GM21786 (cell line): ENCODE results near the gene NID1.
"Not testable (repeated sequence)": the region's sequence is repeated elsewhere in the genome, so short reads cannot be mapped to it uniquely, and the experiment has no call there.

Source experiments
- ATAC-seq: cut with Tn5 transposase; IDR thresholded peaks from one replicate; pipeline ENCODE4 v1.9.1; 2021; ENCODE audit not compliant: unreplicated experiment

NID1 gene

GRCh38 chr1:235972311-235972689 is 92.6 kb downstream of the NID1 start:
- peak; percentile 26 for ATAC-seq

DNA sequence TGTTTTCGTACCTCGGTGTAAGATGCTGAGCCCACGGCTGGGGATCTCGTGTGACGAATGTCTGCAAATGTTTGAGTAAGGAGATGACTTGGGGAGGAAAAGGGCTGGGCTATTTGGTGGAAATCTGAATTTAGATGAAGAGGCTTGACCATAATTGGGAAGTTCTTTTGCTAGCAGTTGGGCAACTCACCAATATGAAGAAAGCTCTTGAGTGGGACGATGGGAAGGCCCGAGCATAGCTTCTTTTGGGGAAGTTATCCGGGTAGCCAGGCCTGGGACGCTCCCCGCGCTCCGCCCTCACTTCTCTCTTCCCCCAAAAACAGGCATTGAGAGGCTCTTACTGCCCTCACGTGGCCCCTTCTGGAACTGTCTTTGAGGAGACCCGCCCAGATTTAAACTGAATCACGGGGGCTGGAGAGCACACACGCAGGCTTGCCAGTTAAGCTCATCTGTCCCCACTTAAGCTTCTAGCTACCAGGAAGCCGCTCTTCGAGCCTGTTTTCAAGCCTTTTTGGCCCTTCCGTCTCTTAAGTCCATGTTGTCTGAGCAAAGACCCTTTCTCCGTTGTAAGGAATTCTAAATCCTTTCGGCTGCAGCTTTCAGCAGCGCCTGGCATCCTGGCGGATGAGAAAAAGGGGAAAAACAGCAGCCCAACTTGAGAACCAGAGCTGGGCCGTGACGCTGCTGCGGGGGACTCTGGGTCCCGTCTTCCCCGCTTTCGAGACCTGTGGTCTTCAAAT is 93.1 kb downstream of the NID1 start:
- ATAC-seq = peak; percentile 97

DNA sequence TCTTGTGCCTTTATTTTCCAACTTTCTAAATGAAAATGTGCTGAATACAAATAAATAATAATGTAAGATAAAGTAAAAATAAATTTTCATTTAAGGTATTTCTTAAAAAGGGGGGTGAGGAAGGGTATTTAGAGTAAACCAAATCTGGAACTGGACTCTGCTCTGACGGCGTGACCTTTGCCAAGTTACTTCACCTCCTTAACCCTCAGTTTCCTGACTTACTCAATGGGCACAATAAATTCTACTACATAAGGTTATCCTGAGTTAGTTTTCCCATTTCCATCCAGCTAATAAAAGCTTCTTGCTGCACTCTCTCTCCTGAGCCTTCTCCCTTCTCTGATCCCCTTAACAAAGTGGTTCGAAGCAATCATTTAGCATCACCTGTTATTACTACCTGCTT is 93.9 kb downstream of the NID1 start:
- ATAC-seq = no peak

GRCh38 chr1:235968831-235969230 is 96.1 kb downstream of the NID1 start:
- ATAC-seq = no peak

DNA sequence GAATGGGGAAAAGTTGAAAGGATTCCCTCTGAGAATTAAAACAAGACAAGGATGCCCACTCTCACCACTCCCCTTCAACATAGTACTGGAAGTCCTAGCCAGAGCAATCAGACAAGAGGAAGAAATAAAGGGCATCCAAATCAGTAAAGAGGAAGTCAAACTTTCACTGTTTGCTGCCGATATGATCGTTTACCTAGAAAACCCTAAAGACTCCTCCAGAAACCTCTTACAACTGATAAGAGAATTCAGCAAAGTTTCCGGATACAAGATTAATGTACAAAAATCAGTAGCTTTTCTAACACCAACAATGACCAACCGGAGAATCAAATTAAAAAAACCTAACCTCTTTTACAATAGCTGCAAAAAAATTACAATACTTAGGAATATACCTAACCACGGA is 98.8 kb downstream of the NID1 start:
- ATAC-seq = not testable (repeated sequence)

GRCh38 chr1:235960809-235961208 is 104.1 kb downstream of the NID1 start:
- ATAC-seq = no peak

GRCh38 chr1:235958021-235958420 is 106.9 kb downstream of the NID1 start:
- no peak for ATAC-seq

DNA sequence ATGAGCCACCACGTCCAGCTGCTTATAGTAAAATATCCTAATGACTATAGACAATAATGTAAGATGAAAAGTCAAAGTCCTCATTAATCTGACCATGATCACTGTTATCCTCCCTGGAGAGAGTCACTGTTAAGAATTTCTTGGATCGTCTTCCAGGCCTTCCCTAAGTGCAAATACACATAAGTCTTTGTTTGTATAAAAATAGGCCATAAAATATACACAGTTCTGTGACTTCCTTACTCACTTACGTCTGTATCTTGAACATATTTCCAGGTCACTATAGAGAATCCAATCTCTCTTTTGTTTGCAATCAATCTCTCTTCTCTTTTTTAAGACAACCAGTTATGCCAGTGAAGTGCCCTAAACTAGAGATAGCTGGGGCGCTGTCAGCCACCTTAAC is 109.1 kb downstream of the NID1 start:
- ATAC-seq = no peak

DNA sequence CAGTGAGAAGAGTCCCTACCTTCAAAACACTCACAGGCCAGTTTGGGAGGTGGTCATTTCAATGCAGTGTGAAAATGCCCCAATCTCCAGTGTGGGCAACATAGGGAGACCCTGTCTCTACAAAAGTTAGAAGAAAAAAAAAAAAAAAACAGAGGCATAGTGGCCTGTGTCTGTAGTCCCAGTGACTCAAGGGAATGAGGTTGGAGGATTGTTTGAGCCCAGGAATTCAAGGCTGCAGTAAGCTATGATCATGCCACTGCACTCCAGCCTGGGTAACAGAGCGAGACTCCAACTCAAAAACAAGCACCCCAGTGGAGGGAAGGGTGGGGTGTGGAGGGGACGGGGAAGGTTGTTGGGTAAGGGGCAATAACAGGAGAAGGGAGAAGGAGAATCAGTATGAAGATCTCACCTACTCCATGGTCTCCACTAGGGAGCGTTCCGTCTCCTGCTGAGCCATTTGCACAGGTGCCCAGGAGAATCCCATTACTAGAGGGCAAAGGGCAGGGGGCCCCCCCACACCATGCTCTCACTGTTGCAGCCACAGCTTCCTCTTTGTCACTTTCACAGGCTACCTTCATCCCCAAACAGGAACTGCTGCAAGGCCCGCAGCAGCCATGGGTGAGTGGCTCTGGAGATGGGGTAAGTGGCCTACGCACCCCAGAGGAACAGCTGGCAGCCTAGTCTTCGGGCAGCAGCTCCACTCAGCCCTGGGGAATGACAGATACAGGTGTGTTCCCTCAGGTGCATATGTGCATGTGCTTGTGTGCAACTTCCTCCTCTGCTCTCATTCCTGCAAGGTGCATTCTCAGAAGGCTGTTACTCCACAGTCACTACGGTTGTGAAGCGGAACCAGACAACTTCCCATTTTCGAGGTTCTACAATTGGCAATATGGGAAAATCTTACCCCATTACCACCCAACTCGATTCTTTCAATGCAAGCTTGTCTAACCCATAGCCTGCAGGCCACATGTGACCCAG is 110.3 kb downstream of the NID1 start:
- ATAC-seq = peak; percentile 97

DNA sequence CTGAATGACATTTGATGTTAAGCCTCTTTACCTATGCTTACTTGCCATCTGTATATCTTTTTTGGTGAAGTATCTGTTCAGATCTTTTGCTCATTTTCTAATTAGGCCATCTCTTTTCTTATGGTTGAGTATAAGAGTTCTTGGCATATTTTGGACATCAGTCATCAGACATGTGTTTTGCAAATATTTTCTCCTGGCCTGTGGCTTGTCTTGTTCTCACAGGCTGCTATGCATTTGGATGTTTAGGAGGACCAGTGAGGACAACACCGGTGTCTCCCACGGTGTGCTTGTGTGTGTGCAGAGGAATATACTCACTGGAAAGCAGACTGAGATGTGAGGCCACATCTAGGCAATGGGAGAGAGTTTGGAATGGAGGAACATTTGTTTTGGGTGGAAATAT is 111.1 kb downstream of the NID1 start:
- ATAC-seq = no peak

- peak; percentile 38 for ATAC-seq
Observed at GRCh38 chr1:235952950-235953615, 111.8 kb downstream of the NID1 start.

DNA sequence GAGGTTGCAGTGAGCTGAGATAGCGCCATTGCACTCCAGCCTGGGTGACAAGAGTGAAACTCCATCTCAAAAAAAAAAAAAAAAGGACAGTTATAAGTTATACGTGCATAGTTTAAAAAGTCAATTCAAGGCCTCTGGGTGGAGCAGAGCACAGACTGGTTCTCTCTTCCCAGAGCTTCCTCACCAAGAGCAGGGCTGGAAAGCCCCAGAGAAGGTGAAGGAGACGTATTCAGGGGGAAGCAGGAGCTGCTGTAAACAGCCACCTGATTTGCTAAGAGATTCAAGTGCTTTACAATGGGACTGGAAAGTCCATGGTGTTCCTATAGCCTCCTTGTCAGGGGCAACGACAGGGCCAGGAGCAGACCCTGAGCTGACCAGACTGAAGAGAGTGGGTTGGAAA is 113.2 kb downstream of the NID1 start:
- ATAC-seq = no peak

- no peak for ATAC-seq
Observed at GRCh38 chr1:235950318-235950717, 114.6 kb downstream of the NID1 start.

DNA sequence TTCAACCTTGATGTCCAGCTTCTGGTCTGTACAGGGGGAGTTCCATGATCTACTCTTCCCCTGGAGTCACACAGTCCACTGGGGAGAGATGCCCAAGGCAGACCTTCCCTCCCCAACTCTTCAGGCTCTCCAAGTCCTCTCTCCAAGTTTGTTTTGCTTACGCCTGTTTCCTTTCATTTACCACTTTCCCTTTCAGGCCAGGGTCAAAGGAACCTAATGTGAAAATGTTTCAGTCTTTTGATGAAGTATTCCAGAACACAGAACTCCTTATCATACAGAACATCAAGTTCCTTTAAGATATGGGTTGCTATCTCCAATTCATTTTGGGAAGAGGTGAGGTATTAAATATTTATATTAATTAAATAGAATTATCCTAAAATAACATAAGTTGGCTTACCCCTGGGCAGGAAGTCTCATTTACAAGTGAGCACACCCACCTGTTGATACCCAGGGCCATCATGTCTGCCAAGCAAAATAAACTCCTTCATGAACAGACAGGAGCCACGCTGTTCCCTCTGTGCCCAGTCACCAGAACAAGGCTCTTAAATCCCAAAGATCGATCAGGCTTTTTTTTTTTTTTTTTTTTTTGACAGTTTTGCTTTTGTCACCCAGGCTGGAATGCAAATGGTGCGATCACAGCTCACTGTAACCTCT is 116.0 kb downstream of the NID1 start:
- no peak for ATAC-seq

GRCh38 chr1:235947989-235948388 is 116.9 kb downstream of the NID1 start:
- no peak for ATAC-seq

- peak; percentile 62 for ATAC-seq
Observed at GRCh38 chr1:235946571-235946981, 118.3 kb downstream of the NID1 start.

DNA sequence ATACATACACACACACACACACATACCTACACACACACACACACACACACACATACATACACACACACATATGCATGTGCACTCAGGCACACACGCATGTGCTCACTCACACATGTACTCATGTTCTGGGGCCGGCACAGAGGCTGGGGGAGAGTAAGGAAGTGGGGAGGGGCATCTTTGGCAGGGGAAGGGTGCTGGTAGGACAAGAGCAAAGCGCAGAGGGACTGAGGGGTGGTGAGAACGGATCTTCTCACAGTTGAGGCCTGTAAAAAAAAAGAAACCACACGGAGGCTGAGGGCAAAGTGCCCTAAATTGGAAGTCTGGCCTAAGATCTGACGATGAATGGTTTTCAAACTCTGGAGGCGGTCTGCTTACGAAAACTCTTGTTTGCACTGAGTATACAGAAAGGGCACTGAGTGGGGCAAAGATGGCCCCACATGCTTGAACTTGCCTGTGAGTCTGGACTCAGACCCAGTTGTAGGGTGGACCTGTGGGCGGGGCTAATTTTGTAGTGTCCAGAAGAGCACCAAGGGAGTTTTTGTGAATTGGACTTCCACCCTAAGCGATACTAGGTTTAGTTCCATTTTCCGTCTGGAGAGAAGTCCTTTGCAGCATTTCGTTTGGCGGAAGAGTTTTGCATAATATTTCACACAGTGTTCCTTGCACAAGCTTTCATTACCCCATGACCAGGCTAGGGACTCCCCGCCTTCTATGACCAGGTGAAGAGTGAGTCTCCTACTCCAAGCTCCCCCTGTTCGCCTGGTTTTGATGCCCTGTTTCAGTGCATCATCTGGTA is 118.9 kb downstream of the NID1 start:
- peak; percentile 70 for ATAC-seq

GRCh38 chr1:235943581-235944114 is 121.2 kb downstream of the NID1 start:
- ATAC-seq = no peak

DNA sequence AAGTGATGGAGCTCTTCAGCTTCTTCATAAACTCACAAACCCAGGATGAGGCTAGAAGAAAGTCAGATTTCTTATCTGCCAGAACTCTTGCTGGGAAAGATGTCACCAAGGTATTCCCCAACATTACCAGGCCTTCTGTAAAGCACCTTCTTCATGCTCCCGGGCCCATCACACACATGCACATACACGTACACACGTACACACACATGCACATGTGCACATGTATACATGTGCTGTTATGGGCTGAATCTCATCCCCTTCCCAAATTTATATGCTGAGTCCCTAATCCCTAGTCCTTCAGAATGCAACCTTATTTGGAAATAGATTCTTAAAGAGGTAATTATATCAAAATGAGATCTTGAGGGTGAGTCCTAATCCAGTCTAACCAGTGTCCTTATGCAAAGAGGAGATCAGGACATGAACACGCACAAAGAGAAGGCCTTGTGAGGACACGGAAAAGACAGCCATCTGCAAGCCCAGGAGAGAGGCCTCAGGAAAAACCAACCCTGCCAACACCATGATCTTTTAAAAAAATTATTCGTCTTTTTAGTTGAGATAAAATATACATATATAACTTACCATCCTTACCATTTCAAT is 121.8 kb downstream of the NID1 start:
- ATAC-seq = no peak

- ATAC-seq = no peak
Observed at GRCh38 chr1:235942625-235942934, 122.3 kb downstream of the NID1 start.
